Measurements from ENCODE around the gene PHF10. TPM values are rescaled to one million over a fixed set of nuclear protein-coding genes. Genes with fewer than 3 reads are reported as not detected.

The PHF10 gene
- total RNA-seq, 1 experiment from 2014 or later, result 47.8 TPM

DNA sequence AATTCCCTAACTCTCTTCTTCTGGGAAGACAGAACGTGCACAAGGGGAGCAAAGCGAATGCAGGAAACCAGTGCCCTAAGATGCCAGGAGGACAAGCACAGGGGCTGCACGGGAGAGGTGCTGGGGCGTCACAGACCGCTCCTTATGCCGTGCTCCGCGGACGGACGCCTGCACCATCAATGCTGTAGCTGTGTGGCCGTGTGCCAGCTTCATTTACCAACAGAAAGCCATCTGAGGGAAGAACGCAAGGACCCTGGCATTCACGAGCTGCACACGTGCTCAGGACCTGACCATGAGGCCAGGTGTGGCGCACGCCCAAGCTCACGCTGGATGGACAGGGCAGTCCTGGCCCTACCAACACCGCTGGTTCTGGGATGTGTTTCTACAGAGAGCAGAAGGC lies 57.9 kb downstream of the PHF10 start:
- no peak overlapping the region for H3K27ac Mint-ChIP-seq (ENCODE audit: unreplicated experiment)
- TF ChIP-seq, protein P1, sequence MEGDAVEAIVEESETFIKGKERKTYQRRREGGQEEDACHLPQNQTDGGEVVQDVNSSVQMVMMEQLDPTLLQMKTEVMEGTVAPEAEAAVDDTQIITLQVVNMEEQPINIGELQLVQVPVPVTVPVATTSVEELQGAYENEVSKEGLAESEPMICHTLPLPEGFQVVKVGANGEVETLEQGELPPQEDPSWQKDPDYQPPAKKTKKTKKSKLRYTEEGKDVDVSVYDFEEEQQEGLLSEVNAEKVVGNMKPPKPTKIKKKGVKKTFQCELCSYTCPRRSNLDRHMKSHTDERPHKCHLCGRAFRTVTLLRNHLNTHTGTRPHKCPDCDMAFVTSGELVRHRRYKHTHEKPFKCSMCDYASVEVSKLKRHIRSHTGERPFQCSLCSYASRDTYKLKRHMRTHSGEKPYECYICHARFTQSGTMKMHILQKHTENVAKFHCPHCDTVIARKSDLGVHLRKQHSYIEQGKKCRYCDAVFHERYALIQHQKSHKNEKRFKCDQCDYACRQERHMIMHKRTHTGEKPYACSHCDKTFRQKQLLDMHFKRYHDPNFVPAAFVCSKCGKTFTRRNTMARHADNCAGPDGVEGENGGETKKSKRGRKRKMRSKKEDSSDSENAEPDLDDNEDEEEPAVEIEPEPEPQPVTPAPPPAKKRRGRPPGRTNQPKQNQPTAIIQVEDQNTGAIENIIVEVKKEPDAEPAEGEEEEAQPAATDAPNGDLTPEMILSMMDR (IDR thresholded peaks at IDR 0.05; ENCODE audit: unreplicated experiment), result no peak
- BruUV-seq (replicated peaks), result no TSS peak
- no peaks in the 10 kb centered on the region for H3K4me1 Mint-ChIP-seq (ENCODE audit: low read depth, unreplicated experiment)
- CTCF ChIA-PET, result no interaction called here
- peaks cover 20% of the 10 kb centered on the region for H3K36me3 Mint-ChIP-seq (ENCODE audit: insufficient read depth, unreplicated experiment)
- H3K4me3 Mint-ChIP-seq (ENCODE audit: low read depth, unreplicated experiment), result no peak overlapping the region
- no peaks in the 10 kb centered on the region for H3K27me3 Mint-ChIP-seq (ENCODE audit: unreplicated experiment)
- no peaks in the 10 kb centered on the region for H3K9me3 Mint-ChIP-seq (ENCODE audit: low read depth, unreplicated experiment)
- intact Hi-C loops (cut with micrococcal nuclease; ENCODE audit: unreplicated experiment), result no loop called here
- DNase-seq, result no peak

DNA sequence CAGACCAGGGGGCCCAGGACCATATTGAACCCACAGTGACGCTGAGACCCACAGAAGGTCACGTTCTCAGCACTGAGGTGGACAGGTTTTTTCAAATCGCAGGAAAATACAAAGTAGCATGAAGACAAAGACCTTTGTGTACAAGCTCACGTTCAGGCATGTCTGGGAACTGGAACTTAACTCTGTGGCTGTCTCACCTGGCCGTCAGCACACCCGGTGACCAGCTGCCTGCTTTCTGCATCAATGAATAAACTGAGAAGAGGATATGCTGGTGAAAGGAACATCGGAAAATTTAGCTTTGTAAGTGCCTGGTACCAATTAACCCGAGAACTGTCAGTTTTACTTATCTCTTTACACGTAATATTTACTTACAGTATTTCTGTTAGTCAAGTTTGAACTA lies 59.0 kb downstream of the PHF10 start:
- Mint-ChIP-seq H3K4me3 (ENCODE audit: low read depth, unreplicated experiment) (no peak overlapping the region), H3K36me3 (ENCODE audit: insufficient read depth, unreplicated experiment) (peaks cover 20% of the 10 kb centered on the region), H3K9me3 (ENCODE audit: low read depth, unreplicated experiment) (no peaks in the 10 kb centered on the region), H3K4me1 (ENCODE audit: low read depth, unreplicated experiment) (no peaks in the 10 kb centered on the region), H3K27me3 (ENCODE audit: unreplicated experiment) (no peaks in the 10 kb centered on the region), H3K27ac (ENCODE audit: unreplicated experiment) (no peak overlapping the region)
- no TSS peak for BruUV-seq (replicated peaks)
- intact Hi-C loops (cut with micrococcal nuclease; ENCODE audit: unreplicated experiment), result no loop called here
- TF ChIP-seq, protein P1 (IDR thresholded peaks at IDR 0.05; ENCODE audit: unreplicated experiment), result no peak
- CTCF ChIA-PET, result no interaction called here
- DNase-seq, result no peak

DNA sequence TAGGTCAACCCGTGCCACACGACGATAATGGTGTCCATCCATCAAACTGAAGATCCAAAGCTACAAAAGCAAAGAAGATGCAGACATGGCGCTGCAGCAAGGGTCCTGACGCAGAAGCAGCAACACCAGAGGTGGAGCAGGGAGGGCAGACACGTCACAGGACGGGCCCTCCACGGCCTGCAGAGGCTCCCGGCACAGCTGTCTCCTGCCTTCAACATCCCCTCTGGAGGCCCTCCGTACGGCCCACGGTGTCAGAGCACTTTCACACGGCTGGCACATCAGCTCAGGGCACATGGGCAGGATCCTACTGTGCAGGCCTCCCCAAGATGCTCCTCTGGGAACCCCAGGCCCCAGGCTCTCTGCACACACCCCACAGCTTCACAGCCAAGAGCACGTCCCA lies 60.1 kb downstream of the PHF10 start:
- no TSS peak for BruUV-seq (replicated peaks)
- TF ChIP-seq, protein P1 (IDR thresholded peaks at IDR 0.05; ENCODE audit: unreplicated experiment), result no peak
- Mint-ChIP-seq H3K36me3 (ENCODE audit: insufficient read depth, unreplicated experiment) (peaks cover 26% of the 10 kb centered on the region), H3K4me3 (ENCODE audit: low read depth, unreplicated experiment) (no peak overlapping the region), H3K9me3 (ENCODE audit: low read depth, unreplicated experiment) (no peaks in the 10 kb centered on the region), H3K27me3 (ENCODE audit: unreplicated experiment) (no peaks in the 10 kb centered on the region), H3K4me1 (ENCODE audit: low read depth, unreplicated experiment) (no peaks in the 10 kb centered on the region), H3K27ac (ENCODE audit: unreplicated experiment) (no peak overlapping the region)
- no peak for DNase-seq
- CTCF ChIA-PET, result no interaction called here
- intact Hi-C loops (cut with micrococcal nuclease; ENCODE audit: unreplicated experiment), result no loop called here

DNA sequence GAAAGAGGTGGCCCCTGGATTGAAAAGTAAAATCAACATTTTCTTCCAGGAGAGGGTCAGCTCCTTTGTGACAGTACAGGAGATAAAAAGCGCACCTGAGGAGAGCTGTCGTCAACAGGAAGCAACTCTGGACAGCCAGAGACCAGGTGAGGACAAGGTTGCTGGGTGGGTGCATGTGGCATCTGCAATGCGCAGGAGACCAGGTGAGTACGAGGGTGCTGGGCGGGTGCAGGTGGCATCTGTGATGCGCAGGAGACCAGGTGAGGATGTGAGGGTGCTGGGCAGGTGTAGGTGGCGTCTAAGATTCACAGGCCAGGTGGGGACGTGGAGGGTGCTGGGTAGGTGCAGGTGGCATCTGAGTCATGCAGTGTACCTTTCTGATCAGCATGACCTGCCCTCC lies 60.8 kb downstream of the PHF10 start:
- Mint-ChIP-seq H3K4me3 (ENCODE audit: low read depth, unreplicated experiment) (no peak overlapping the region), H3K36me3 (ENCODE audit: insufficient read depth, unreplicated experiment) (peaks cover 30% of the 10 kb centered on the region), H3K9me3 (ENCODE audit: low read depth, unreplicated experiment) (no peaks in the 10 kb centered on the region), H3K27me3 (ENCODE audit: unreplicated experiment) (no peaks in the 10 kb centered on the region), H3K4me1 (ENCODE audit: low read depth, unreplicated experiment) (no peaks in the 10 kb centered on the region), H3K27ac (ENCODE audit: unreplicated experiment) (no peak overlapping the region)
- TF ChIP-seq, protein P1 (IDR thresholded peaks at IDR 0.05; ENCODE audit: unreplicated experiment), result no peak
- intact Hi-C loops (cut with micrococcal nuclease; ENCODE audit: unreplicated experiment), result no loop called here
- no TSS peak for BruUV-seq (replicated peaks)
- CTCF ChIA-PET, result no interaction called here
- no peak for DNase-seq

DNA sequence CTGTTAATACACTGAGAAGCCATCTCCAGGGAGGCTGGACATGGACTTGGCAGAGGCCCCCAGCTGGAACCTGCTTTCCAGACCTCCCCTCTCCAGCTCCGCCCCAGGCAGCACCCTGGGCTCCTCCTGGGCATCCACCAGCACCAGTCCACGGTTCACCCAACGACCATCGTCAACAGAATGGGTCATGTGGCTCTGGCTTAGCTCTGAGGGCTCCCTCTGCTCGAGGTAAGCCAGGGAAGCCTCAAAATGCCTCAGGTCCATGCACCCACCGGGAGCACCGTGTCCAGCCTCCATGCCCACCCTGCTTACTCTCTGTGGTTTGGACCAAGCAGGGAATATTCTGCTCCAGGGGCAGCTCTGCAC lies 62.9 kb downstream of the PHF10 start:
- Mint-ChIP-seq H3K27me3 (ENCODE audit: unreplicated experiment) (no peaks in the 10 kb centered on the region), H3K4me3 (ENCODE audit: low read depth, unreplicated experiment) (no peak overlapping the region), H3K27ac (ENCODE audit: unreplicated experiment) (no peak overlapping the region), H3K9me3 (ENCODE audit: low read depth, unreplicated experiment) (no peaks in the 10 kb centered on the region), H3K4me1 (ENCODE audit: low read depth, unreplicated experiment) (no peaks in the 10 kb centered on the region), H3K36me3 (ENCODE audit: insufficient read depth, unreplicated experiment) (peaks cover 40% of the 10 kb centered on the region)
- intact Hi-C loops (cut with micrococcal nuclease; ENCODE audit: unreplicated experiment), result no loop called here
- no TSS peak for BruUV-seq (replicated peaks)
- DNase-seq, result no peak
- CTCF ChIA-PET, result no interaction called here
- TF ChIP-seq, protein P1 (IDR thresholded peaks at IDR 0.05; ENCODE audit: unreplicated experiment), result no peak
